AG04450 (cell line): ENCODE measurements around the gene NUDT13. TPM values are rescaled to one million over a fixed set of nuclear protein-coding genes. Genes with fewer than 3 reads are reported as not detected.
"Not testable (repeated sequence)": the region's sequence is repeated elsewhere in the genome, so short reads cannot be mapped to it uniquely, and the experiment has no call there.

Experiments used
- CTCF ChIA-PET: fragments of 300-600, 350-600 bp; formaldehyde crosslinking; extraction: SDS; loops from one replicate; lab custom pipeline; 2022; ENCODE audit warnings: antibody characterized with exemption, inconsistent platforms; lab: Charles Lee
- POLR2A ChIA-PET: fragments of 350-600 bp; formaldehyde crosslinking; extraction: SDS; loops from one replicate; lab custom pipeline; 2021; ENCODE audit warnings: antibody characterized with exemption, inconsistent platforms; lab: Yijun Ruan, JAX
- DNase-seq: peaks from one replicate; pipeline ENCODE4 v3.0.0-alpha.2; 2011; ENCODE audit warnings: low read depth, low spot score
- H3K27ac ChIP-seq: one replicate; pipeline ENCODE4 v1.5.1; 2012; ENCODE audit warnings: low read depth, low read length, control low read depth
- H3K27me3 ChIP-seq: one replicate; pipeline ENCODE4 v1.6.0; 2012; ENCODE audit warnings: low read length; ENCODE audit not compliant: control insufficient read depth, insufficient read depth
- H3K4me3 ChIP-seq: 2 replicates; pipeline ENCODE4 v1.5.1; 2011; ENCODE audit warnings: mild to moderate bottlenecking, low read depth, low read length, control low read depth
- H3K9me3 ChIP-seq: 2 replicates; pipeline ENCODE4 v1.5.1; 2012; ENCODE audit warnings: low read length; ENCODE audit not compliant: control insufficient read depth, insufficient read depth
- CTCF ChIP-seq: IDR thresholded peaks from 2 replicates; pipeline ENCODE4 v1.5.1; 2011; ENCODE audit warnings: low read depth, low read length, control low read depth, inconsistent platforms
- polyA plus RNA-seq: library from polyadenylated mRNA; depleted of rRNA; stranded (reverse); fragments of >200 nt; gene quantifications from 2 replicates; pipeline ENCODE4 v1.2.3, GENCODE V29; 2011

Gene NUDT13
- polyA plus RNA-seq, 1 experiment = 1.4 TPM

- CTCF ChIA-PET = interaction anchor here (0.6 to 3.5 kb wide), 4 partner anchors 13 to 268 kb away, joined by 3 to 29 read pairs (median 5); no protein-coding TSS in a partner anchor
- H3K4me3 ChIP-seq = no peak overlapping the region
- no peaks in the 10 kb centered on the region for H3K9me3 ChIP-seq
- no peak overlapping the region for H3K27ac ChIP-seq
- H3K27me3 ChIP-seq = no peaks in the 10 kb centered on the region
- TF ChIP-seq CTCF = no peak
- POLR2A ChIA-PET = no interaction called here
- DNase-seq = no peak
Observed at GRCh38 chr10:73139251-73139650, 29.0 kb downstream of the NUDT13 start.

GRCh38 chr10:73141603-73142002 lies 31.3 kb downstream of the NUDT13 start:
- no peaks in the 10 kb centered on the region for H3K27me3 ChIP-seq
- no peak for DNase-seq
- H3K4me3 ChIP-seq = no peak overlapping the region
- no peak overlapping the region for H3K27ac ChIP-seq
- ChIA-PET CTCF (no interaction called here), POLR2A (no interaction called here)
- H3K9me3 ChIP-seq = no peaks in the 10 kb centered on the region
- no peak for TF ChIP-seq CTCF

- DNase-seq, POLR2A ChIA-PET, H3K27me3 ChIP-seq, H3K27ac ChIP-seq, H3K4me3 ChIP-seq, H3K9me3 ChIP-seq: not testable (repeated sequence)
- CTCF ChIA-PET = interaction anchor here (1.3 kb wide), 1 partner anchor 10 kb away, joined by 4 read pairs; no protein-coding TSS in a partner anchor
Observed at GRCh38 chr10:73150633-73151413, 40.6 kb downstream of the NUDT13 start.

- no peak overlapping the region for H3K4me3 ChIP-seq
- H3K9me3 ChIP-seq = no peaks in the 10 kb centered on the region
- H3K27ac ChIP-seq = no peak overlapping the region
- DNase-seq = no peak
- H3K27me3 ChIP-seq = no peaks in the 10 kb centered on the region
- CTCF ChIA-PET = interaction anchor here (1.3 kb wide), 1 partner anchor 9 kb away, joined by 4 read pairs; no protein-coding TSS in a partner anchor
- no peak for TF ChIP-seq CTCF
- POLR2A ChIA-PET = no interaction called here
Observed at GRCh38 chr10:73152009-73152408, 41.8 kb downstream of the NUDT13 start.

- H3K27me3 ChIP-seq = no peaks in the 10 kb centered on the region
- TF ChIP-seq CTCF = no peak
- H3K9me3 ChIP-seq = no peaks in the 10 kb centered on the region
- no peak for DNase-seq
- H3K27ac ChIP-seq = no peak overlapping the region
- no peak overlapping the region for H3K4me3 ChIP-seq
- ChIA-PET POLR2A (no interaction called here), CTCF (interaction anchor here (0.8 kb wide), 1 partner anchor 60 kb away, joined by 5 read pairs; no protein-coding TSS in a partner anchor)
Observed at GRCh38 chr10:73156054-73156453, 45.8 kb downstream of the NUDT13 start.
